Measurements from ENCODE around the gene PRKAG1. TPM values are rescaled to one million over a fixed set of nuclear protein-coding genes. Genes with fewer than 3 reads are reported as not detected.

Gene PRKAG1
- polyA plus RNA-seq, 3 donors = 35.9 to 58.9 (median 50.1) TPM

DNA sequence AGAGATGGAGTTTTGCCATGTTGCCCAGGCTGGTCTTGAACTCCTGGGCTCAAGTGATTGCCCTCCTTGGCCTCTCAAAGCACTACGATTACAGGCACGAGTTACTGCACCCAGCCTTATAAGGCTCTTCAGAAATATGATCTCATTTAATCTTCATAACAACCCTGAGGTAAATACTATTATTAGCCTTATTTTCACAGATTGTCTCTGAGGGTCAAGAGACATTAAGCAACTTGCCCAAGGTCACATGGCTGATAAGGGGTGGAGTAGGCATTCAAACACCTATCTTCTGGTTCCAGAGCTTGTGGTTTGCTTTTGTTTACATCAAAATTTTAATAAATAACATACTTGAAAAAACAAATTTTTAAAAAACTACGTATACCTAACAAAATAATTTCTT, 5.1 kb downstream of the PRKAG1 start:
- Mint-ChIP-seq H3K27me3 (ENCODE audit: low read depth in 3 of 3) (peaks cover 0 to 2% (median 0%) of the 10 kb centered on the region in 3 donors), H3K36me3 (peaks cover 59 to 69% of the 10 kb centered on the region in 2 donors), H3K4me3 (no peak overlapping the region), H3K4me1 (peaks cover 15% of the 10 kb centered on the region), H3K9me3 (peaks cover 0 to 2% (median 0%) of the 10 kb centered on the region in 7 donors), H3K27ac (no peak overlapping the region)
- Histone ChIP-seq H2AFZ (ENCODE audit: insufficient read depth, low read depth, low read length, poor library complexity, severe bottlenecking) (no peak overlapping the region), H3K4me3 (replicated peaks in 1 of 3; ENCODE audit: low read depth in 2 of 3, low read length in 3 of 3) (no peak overlapping the region), H3K27me3 (ENCODE audit: control insufficient read depth in 2 of 2, insufficient read depth in 2 of 2, low read length in 2 of 2) (no peaks in the 10 kb centered on the region), H3K9ac (ENCODE audit: insufficient read depth, low read length, poor library complexity, severe bottlenecking) (no peak overlapping the region), H3K27ac (ENCODE audit: low read depth in 1 of 2, low read length in 2 of 2) (no peak overlapping the region), H3K9me3 (replicated peaks in 1 of 2; ENCODE audit: control insufficient read depth in 1 of 2, insufficient read depth in 1 of 2, low read length in 2 of 2) (no peaks in the 10 kb centered on the region), H3K36me3 (replicated peaks in 1 of 2; ENCODE audit: control insufficient read depth in 1 of 2, insufficient read depth in 2 of 2, low read length in 2 of 2) (peaks cover 27 to 51% of the 10 kb centered on the region in 2 donors), H3K4me1 (ENCODE audit: control insufficient read depth in 1 of 2, insufficient read depth in 2 of 2, low read length in 2 of 2) (peaks cover 10 to 12% of the 10 kb centered on the region in 2 donors), H4K20me1 (ENCODE audit: insufficient read depth, low read length) (peaks cover 18% of the 10 kb centered on the region), H3K79me2 (ENCODE audit: insufficient read depth, low read length) (peaks cover 36% of the 10 kb centered on the region), H3K4me2 (replicated peaks; ENCODE audit: extremely low read depth, low read length, poor library complexity, severe bottlenecking) (no peak overlapping the region)
- TF ChIP-seq, protein P1, sequence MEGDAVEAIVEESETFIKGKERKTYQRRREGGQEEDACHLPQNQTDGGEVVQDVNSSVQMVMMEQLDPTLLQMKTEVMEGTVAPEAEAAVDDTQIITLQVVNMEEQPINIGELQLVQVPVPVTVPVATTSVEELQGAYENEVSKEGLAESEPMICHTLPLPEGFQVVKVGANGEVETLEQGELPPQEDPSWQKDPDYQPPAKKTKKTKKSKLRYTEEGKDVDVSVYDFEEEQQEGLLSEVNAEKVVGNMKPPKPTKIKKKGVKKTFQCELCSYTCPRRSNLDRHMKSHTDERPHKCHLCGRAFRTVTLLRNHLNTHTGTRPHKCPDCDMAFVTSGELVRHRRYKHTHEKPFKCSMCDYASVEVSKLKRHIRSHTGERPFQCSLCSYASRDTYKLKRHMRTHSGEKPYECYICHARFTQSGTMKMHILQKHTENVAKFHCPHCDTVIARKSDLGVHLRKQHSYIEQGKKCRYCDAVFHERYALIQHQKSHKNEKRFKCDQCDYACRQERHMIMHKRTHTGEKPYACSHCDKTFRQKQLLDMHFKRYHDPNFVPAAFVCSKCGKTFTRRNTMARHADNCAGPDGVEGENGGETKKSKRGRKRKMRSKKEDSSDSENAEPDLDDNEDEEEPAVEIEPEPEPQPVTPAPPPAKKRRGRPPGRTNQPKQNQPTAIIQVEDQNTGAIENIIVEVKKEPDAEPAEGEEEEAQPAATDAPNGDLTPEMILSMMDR (IDR thresholded peaks at IDR 0.05) = no peak
- no peak for DNase-seq
- intact Hi-C loops (cut with micrococcal nuclease) = no loop called here
- no CpG with 5 or more reads among the region's 3 CpGs for WGBS (ENCODE audit: insufficient coverage)

DNA sequence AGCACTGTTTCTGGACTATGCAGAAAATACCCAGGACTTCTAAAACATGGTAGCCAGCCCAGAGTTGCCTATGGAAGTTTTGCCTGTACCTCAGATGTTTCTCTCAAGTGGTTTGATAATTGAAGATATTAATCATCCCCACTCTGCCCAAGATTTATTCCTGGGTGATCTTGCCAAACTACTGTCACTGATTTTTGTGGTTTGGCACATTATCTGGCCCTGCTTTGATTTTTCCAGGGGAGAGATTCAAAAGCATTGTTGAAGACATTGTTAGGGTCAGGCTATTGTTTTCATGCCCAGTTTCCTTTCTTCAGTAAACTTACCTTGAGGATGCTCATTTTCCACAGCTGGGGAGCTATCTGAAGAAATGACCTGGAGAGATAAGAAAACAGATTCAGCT, 5.8 kb downstream of the PRKAG1 start:
- no peaks in the 10 kb centered on the region for H3K9me3 ChIP-seq (replicated peaks in 1 of 2; ENCODE audit: control insufficient read depth in 1 of 2, insufficient read depth in 1 of 2, low read length in 2 of 2)
- H3K4me2 ChIP-seq (replicated peaks; ENCODE audit: extremely low read depth, low read length, poor library complexity, severe bottlenecking) = no peak overlapping the region
- Mint-ChIP-seq H3K9me3 (peaks cover 0 to 2% (median 0%) of the 10 kb centered on the region in 7 donors), H3K4me1 (peaks cover 13% of the 10 kb centered on the region), H3K4me3 (no peak overlapping the region), H3K36me3 (peaks cover 66 to 76% of the 10 kb centered on the region in 2 donors), H3K27me3 (ENCODE audit: low read depth in 3 of 3) (peaks cover 0 to 2% (median 0%) of the 10 kb centered on the region in 3 donors), H3K27ac (no peak overlapping the region)
- H2AFZ ChIP-seq (ENCODE audit: insufficient read depth, low read depth, low read length, poor library complexity, severe bottlenecking) = no peak overlapping the region
- H3K9ac ChIP-seq (ENCODE audit: insufficient read depth, low read length, poor library complexity, severe bottlenecking) = no peak overlapping the region
- H3K27me3 ChIP-seq (ENCODE audit: control insufficient read depth in 2 of 2, insufficient read depth in 2 of 2, low read length in 2 of 2) = no peaks in the 10 kb centered on the region
- peaks cover 27 to 58% of the 10 kb centered on the region in 2 donors for H3K36me3 ChIP-seq (replicated peaks in 1 of 2; ENCODE audit: control insufficient read depth in 1 of 2, insufficient read depth in 2 of 2, low read length in 2 of 2)
- peaks cover 29% of the 10 kb centered on the region for H3K79me2 ChIP-seq (ENCODE audit: insufficient read depth, low read length)
- H3K27ac ChIP-seq (ENCODE audit: low read depth in 1 of 2, low read length in 2 of 2) = no peak overlapping the region
- intact Hi-C loops (cut with micrococcal nuclease) = no loop called here
- H3K4me1 ChIP-seq (ENCODE audit: control insufficient read depth in 1 of 2, insufficient read depth in 2 of 2, low read length in 2 of 2) = peaks cover 6 to 8% of the 10 kb centered on the region in 2 donors
- no peak overlapping the region for H3K4me3 ChIP-seq (replicated peaks in 1 of 3; ENCODE audit: low read depth in 2 of 3, low read length in 3 of 3)
- DNase-seq = no peak
- TF ChIP-seq, protein P1 (IDR thresholded peaks at IDR 0.05) = no peak
- H4K20me1 ChIP-seq (ENCODE audit: insufficient read depth, low read length) = peaks cover 18% of the 10 kb centered on the region
